ENCODE results near the gene SLC25A48. TPM values are rescaled to one million over a fixed set of nuclear protein-coding genes. Genes with fewer than 3 reads are reported as not detected.

SLC25A48 gene
- total and polyA plus RNA-seq, 3 donors from 2014 or later = 0.71 to 1.8 (median 1.4) TPM

DNA sequence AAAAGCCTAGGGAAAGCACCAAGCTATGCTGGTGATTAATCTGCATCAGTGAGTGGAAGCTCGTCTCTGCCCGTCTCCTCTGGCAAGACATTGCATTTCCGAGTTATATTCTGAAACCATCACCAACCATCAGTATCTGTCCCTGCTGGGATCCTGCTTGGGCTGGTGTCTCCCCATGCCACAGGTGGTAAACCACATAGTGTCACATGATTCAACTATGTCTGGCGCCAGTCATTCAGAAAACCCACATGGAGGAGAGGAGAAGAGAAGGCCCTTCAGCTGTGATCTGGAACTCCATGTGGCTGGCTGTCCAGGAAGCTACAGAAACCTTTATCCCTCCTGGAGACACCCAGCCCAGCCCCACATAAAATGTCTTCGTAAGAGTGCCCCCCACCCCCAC, 56.4 kb downstream of the SLC25A48 start:
- Histone ChIP-seq H3K27me3 (no peaks in the 10 kb centered on the region), H3K4me1 (peaks cover 6% of the 10 kb centered on the region), H3K36me3 (ENCODE audit: low read depth, missing control alignments) (no peaks in the 10 kb centered on the region), H3K4me3 (no peak overlapping the region), H3K9me3 (no peaks in the 10 kb centered on the region), H3K27ac (no peak overlapping the region)
- intact Hi-C loops (cut with DNase I; ENCODE audit: low total_unique reads) = no loop called here
- 85 to 90% methylated on average over 5 of the region's 5 CpGs for WGBS, 2 donors
- DNase-seq = no peak
- TF ChIP-seq, protein P1, sequence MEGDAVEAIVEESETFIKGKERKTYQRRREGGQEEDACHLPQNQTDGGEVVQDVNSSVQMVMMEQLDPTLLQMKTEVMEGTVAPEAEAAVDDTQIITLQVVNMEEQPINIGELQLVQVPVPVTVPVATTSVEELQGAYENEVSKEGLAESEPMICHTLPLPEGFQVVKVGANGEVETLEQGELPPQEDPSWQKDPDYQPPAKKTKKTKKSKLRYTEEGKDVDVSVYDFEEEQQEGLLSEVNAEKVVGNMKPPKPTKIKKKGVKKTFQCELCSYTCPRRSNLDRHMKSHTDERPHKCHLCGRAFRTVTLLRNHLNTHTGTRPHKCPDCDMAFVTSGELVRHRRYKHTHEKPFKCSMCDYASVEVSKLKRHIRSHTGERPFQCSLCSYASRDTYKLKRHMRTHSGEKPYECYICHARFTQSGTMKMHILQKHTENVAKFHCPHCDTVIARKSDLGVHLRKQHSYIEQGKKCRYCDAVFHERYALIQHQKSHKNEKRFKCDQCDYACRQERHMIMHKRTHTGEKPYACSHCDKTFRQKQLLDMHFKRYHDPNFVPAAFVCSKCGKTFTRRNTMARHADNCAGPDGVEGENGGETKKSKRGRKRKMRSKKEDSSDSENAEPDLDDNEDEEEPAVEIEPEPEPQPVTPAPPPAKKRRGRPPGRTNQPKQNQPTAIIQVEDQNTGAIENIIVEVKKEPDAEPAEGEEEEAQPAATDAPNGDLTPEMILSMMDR (IDR thresholded peaks at IDR 0.05) = no peak
- TF ChIP-seq POLR2A (IDR thresholded peaks at IDR 0.05) = no peak

DNA sequence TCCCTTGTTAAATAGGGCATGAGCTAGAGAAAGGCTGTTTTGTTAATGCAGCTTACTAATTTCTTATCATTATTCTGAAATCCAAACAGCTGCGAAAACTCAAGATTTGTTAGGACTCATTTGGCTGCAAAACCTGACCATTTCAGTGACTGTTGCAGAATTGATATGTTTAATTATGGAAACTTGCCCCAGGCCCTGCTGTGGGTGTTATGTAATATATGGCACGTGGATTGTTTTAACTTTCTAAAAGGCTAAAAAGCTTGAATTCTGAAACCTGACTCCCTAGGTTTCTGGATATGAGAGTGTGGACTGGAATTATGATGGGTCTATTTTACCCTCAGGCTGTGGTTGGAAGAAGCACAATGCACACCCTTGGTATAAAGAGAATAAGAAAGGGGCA, 56.8 kb downstream of the SLC25A48 start:
- WGBS, 2 donors = 67 to 75% methylated on average over 2 of the region's 2 CpGs
- TF ChIP-seq, protein P1 (IDR thresholded peaks at IDR 0.05) = no peak
- no peak for TF ChIP-seq POLR2A (IDR thresholded peaks at IDR 0.05)
- no peak for DNase-seq
- Histone ChIP-seq H3K27me3 (no peaks in the 10 kb centered on the region), H3K27ac (no peak overlapping the region), H3K9me3 (no peaks in the 10 kb centered on the region), H3K4me3 (no peak overlapping the region), H3K4me1 (peaks cover 6% of the 10 kb centered on the region), H3K36me3 (ENCODE audit: low read depth, missing control alignments) (no peaks in the 10 kb centered on the region)
- intact Hi-C loops (cut with DNase I; ENCODE audit: low total_unique reads) = no loop called here

DNA sequence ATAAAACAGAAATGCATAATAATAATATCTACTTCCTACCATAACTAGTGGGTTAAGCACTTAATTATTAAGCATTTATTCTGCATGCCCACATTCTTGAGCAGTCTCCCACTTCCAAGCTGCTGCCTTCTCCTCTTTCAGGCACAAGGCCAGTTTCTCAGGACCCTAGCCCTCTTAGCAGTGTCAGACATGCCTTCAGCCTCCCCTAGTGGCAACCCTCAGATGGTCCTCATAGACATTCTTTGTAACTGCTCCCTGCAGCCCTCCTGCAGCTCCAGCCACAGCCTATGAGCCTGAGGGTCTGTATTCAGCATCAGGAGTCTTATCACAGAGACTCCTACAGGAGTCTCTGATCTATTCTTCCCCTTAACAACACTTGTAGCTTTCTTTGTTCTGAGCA, 57.3 kb downstream of the SLC25A48 start:
- intact Hi-C loops (cut with DNase I; ENCODE audit: low total_unique reads) = no loop called here
- Histone ChIP-seq H3K4me3 (no peak overlapping the region), H3K36me3 (ENCODE audit: low read depth, missing control alignments) (no peaks in the 10 kb centered on the region), H3K9me3 (no peaks in the 10 kb centered on the region), H3K27ac (no peak overlapping the region), H3K27me3 (no peaks in the 10 kb centered on the region), H3K4me1 (peaks cover 6% of the 10 kb centered on the region)
- DNase-seq = no peak
- no peak for TF ChIP-seq POLR2A (IDR thresholded peaks at IDR 0.05)
- TF ChIP-seq, protein P1 (IDR thresholded peaks at IDR 0.05) = no peak

DNA sequence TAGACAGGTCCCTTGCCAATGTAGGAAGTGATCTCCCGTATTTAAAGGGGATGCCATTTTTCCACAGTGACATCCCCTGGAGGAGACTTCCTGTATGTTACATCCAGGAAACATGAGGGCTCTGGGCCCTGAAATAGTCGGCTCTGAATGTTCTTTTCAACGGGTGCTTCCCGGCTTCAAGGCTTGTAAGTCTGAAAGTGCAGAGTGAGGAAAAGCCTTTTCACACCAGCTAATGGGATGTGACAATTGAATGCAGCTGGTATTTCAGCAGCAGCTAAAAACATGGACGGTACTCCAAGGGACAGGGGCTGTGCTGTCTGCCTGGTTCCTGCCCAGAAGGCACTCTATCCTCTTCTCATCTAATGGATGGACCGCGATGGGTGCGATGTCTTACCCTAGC, 59.8 kb downstream of the SLC25A48 start:
- peaks cover 6% of the 10 kb centered on the region for H3K4me1 ChIP-seq
- H3K9me3 ChIP-seq = no peaks in the 10 kb centered on the region
- H3K36me3 ChIP-seq (ENCODE audit: low read depth, missing control alignments) = no peaks in the 10 kb centered on the region
- H3K27me3 ChIP-seq = no peaks in the 10 kb centered on the region
- intact Hi-C loops (cut with DNase I; ENCODE audit: low total_unique reads) = no loop called here
- TF ChIP-seq POLR2A (IDR thresholded peaks at IDR 0.05) = no peak
- TF ChIP-seq, protein P1 (IDR thresholded peaks at IDR 0.05) = no peak
- no peak overlapping the region for H3K4me3 ChIP-seq
- H3K27ac ChIP-seq = no peak overlapping the region
- no peak for DNase-seq
- 67 to 73% methylated on average over 5 to 8 of the region's 8 CpGs for WGBS, 2 donors

DNA sequence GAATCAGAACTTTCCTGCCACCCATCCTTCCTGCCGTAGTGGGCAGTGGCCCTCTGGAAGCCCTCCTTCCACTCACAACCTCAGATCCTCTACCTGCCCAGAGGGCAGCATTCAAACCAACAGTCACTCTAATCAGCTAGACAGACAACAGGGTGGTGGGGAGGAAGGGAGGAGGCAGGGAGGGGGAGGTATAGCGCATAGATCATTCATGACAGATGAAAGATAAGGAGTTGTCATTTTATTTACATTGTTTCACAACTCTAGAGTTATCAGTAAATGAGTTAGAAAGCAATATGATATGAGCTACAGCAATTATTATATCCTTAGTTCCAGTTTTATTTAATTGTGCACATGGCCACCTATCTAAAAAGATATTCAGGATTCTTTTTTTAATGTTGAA, 60.3 kb downstream of the SLC25A48 start:
- DNase-seq = no peak

More for the DNA sequence above, 60.3 kb downstream of the SLC25A48 start:
- H3K9me3 ChIP-seq = no peaks in the 10 kb centered on the region
- H3K4me1 ChIP-seq = peaks cover 6% of the 10 kb centered on the region
- no peaks in the 10 kb centered on the region for H3K36me3 ChIP-seq (ENCODE audit: low read depth, missing control alignments)
- no peak overlapping the region for H3K27ac ChIP-seq
- WGBS, 2 donors = 47 to 50% methylated on average over 2 of the region's 2 CpGs
- H3K27me3 ChIP-seq = no peaks in the 10 kb centered on the region
- intact Hi-C loops (cut with DNase I; ENCODE audit: low total_unique reads) = no loop called here
- H3K4me3 ChIP-seq = no peak overlapping the region
- no peak for TF ChIP-seq POLR2A (IDR thresholded peaks at IDR 0.05)
- TF ChIP-seq, protein P1 (IDR thresholded peaks at IDR 0.05) = no peak
